ENCODE data around the gene CACNA2D3. TPM values are rescaled to one million over a fixed set of nuclear protein-coding genes. Genes with fewer than 3 reads are reported as not detected.

The CACNA2D3 gene
- total RNA-seq, 4 donors from 2014 or later: 0.83 to 5.0 (median 2.5) TPM

GRCh38 chr3:54670201-54671000 is 548.0 kb downstream of the CACNA2D3 start:
- Histone ChIP-seq H3K4me3 (no peak overlapping the region), H3K36me3 (no peaks in the 10 kb centered on the region), H3K27ac (no peak overlapping the region), H3K9me3 (no peaks in the 10 kb centered on the region), H3K27me3 (no peaks in the 10 kb centered on the region), H3K4me1 (no peaks in the 10 kb centered on the region)
- TF ChIP-seq CTCF (IDR thresholded peaks at IDR 0.05) (no peak), POLR2A (IDR thresholded peaks at IDR 0.05) (no peak)
- DNase-seq: no peak
- intact Hi-C loops (cut with DNase I; ENCODE audit: low total_unique reads): no loop called here

DNA sequence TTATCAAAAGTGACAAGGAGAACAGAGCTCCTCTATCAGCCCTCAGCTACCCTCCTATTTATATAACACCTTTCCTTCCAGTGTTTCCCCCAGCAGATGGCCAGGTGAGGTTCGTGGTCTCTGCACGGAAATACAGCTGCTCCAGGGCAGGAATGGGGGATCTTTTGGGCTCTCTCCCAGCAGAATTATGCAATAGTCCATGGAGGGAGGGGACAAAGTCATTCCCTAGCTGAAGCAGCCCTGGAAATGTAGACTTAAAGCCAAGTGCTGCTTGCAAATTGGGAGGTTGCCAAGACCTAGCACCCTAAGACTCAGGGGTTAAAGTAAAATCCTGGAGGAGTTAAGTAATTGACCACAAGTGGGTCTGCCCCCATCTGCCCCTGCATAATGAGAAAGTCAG is 549.2 kb downstream of the CACNA2D3 start:
- DNase-seq: no peak
- H3K27me3 ChIP-seq: no peaks in the 10 kb centered on the region
- intact Hi-C loops (cut with DNase I; ENCODE audit: low total_unique reads): no loop called here

GRCh38 chr3:54676087-54676486 is 553.7 kb downstream of the CACNA2D3 start:
- H3K4me1 ChIP-seq: no peaks in the 10 kb centered on the region
- TF ChIP-seq CTCF (IDR thresholded peaks at IDR 0.05): no peak
- no peak for TF ChIP-seq POLR2A (IDR thresholded peaks at IDR 0.05)
- DNase-seq: no peak
- H3K9me3 ChIP-seq: no peaks in the 10 kb centered on the region
- H3K36me3 ChIP-seq: no peaks in the 10 kb centered on the region
- no peak overlapping the region for H3K4me3 ChIP-seq
- no peak overlapping the region for H3K27ac ChIP-seq
- intact Hi-C loops (cut with DNase I; ENCODE audit: low total_unique reads): no loop called here
- H3K27me3 ChIP-seq: no peaks in the 10 kb centered on the region

More for the DNA sequence above, 549.2 kb downstream of the CACNA2D3 start:
- no peak overlapping the region for H3K4me3 ChIP-seq
- H3K27ac ChIP-seq: no peak overlapping the region
- no peaks in the 10 kb centered on the region for H3K9me3 ChIP-seq
- no peaks in the 10 kb centered on the region for H3K4me1 ChIP-seq
- no peak for TF ChIP-seq POLR2A (IDR thresholded peaks at IDR 0.05)
- TF ChIP-seq CTCF (IDR thresholded peaks at IDR 0.05): no peak
- no peaks in the 10 kb centered on the region for H3K36me3 ChIP-seq

DNA sequence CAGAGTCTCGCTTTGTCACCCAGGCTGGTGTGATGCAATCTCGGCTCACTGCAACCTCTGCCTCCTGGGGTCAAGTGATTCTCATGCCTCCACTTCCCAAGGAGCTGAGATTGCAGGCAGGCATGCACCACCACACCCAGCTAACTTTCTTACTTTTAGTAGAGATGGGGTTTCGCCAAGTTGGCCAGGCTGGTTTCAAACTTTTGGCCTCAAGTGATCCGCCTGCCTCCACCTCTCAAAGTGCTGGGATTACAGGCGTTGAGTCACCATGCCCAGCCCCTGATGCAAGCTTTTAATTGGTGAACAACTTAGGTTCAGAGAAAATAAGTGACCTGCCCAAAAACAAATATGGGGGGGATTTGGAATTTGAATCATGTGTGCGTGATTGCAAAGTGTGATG is 559.4 kb downstream of the CACNA2D3 start:
- Histone ChIP-seq H3K27me3 (no peaks in the 10 kb centered on the region), H3K36me3 (no peaks in the 10 kb centered on the region), H3K4me1 (no peaks in the 10 kb centered on the region), H3K9me3 (no peaks in the 10 kb centered on the region), H3K4me3 (no peak overlapping the region), H3K27ac (no peak overlapping the region)
- no peak for TF ChIP-seq CTCF (IDR thresholded peaks at IDR 0.05)
- TF ChIP-seq POLR2A (IDR thresholded peaks at IDR 0.05): no peak
- DNase-seq: no peak
- intact Hi-C loops (cut with DNase I; ENCODE audit: low total_unique reads): no loop called here

DNA sequence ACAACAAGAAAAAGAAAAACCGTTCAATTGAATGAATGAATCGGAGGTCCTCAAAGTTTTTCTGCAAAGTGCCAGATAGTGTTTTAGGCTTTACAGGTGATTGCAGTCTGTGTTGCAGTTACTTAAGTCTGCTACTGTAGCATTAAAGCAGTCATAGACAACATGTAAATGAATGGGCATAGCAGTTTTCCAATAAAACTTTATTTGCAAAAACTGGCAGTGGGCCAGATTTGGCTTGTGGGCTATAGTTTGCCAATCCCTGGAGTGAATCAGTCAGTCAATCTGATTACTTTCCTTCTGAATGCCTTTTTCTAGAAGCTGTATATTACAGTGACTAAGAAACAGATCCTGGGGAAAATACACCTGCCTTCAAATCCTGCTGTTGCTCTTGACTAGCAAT is 562.9 kb downstream of the CACNA2D3 start:
- H3K4me3 ChIP-seq: no peak overlapping the region
- no peaks in the 10 kb centered on the region for H3K36me3 ChIP-seq
- H3K9me3 ChIP-seq: no peaks in the 10 kb centered on the region
- no peaks in the 10 kb centered on the region for H3K27me3 ChIP-seq
- no peak for DNase-seq
- H3K4me1 ChIP-seq: no peaks in the 10 kb centered on the region
- intact Hi-C loops (cut with DNase I; ENCODE audit: low total_unique reads): no loop called here
- TF ChIP-seq POLR2A (IDR thresholded peaks at IDR 0.05) (no peak), CTCF (IDR thresholded peaks at IDR 0.05) (no peak)
- no peak overlapping the region for H3K27ac ChIP-seq

Measured in uterus (tissue), 4 donors.